ENCODE measurements around the gene ERBB2.

The ERBB2 gene

GRCh38 chr17:39671651-39672521 is 28.0 kb upstream of the ERBB2 start:
- DNase-seq: no peak
- H3K4me3 Mint-ChIP-seq: no peak overlapping the region

GRCh38 chr17:39672522-39673334 is 27.1 kb upstream of the ERBB2 start:
- Mint-ChIP-seq H3K9me3 (no peaks in the 10 kb centered on the region), H3K4me1 (peaks cover 36% of the 10 kb centered on the region), H3K36me3 (ENCODE audit: low read depth) (no peaks in the 10 kb centered on the region), H3K27ac (no peak overlapping the region), H3K4me3 (no peak overlapping the region), H3K27me3 (peaks cover 8% of the 10 kb centered on the region)
- ATAC-seq (no peak), DNase-seq (no peak)

More at GRCh38 chr17:39671651-39672521, 28.0 kb upstream of the ERBB2 start:
- Mint-ChIP-seq H3K9me3 (no peaks in the 10 kb centered on the region), H3K36me3 (ENCODE audit: low read depth) (no peaks in the 10 kb centered on the region), H3K27ac (no peak overlapping the region), H3K27me3 (peaks cover 10% of the 10 kb centered on the region), H3K4me1 (peaks cover 30% of the 10 kb centered on the region)
- no peak for ATAC-seq

- Mint-ChIP-seq H3K36me3 (ENCODE audit: low read depth) (no peaks in the 10 kb centered on the region), H3K27me3 (peaks cover 6% of the 10 kb centered on the region), H3K27ac (no peak overlapping the region), H3K4me3 (no peak overlapping the region), H3K9me3 (no peaks in the 10 kb centered on the region), H3K4me1 (peaks cover 42% of the 10 kb centered on the region)
- DNase-seq: no peak
- ATAC-seq: no peak
Observed at GRCh38 chr17:39673335-39674081, 26.4 kb upstream of the ERBB2 start.

GRCh38 chr17:39674179-39674578 is 25.7 kb upstream of the ERBB2 start:
- H3K27me3 Mint-ChIP-seq: peaks cover 3% of the 10 kb centered on the region
- H3K27ac Mint-ChIP-seq: no peak overlapping the region
- DNase-seq: no peak
- no peaks in the 10 kb centered on the region for H3K9me3 Mint-ChIP-seq
- H3K36me3 Mint-ChIP-seq (ENCODE audit: low read depth): no peaks in the 10 kb centered on the region
- no peak overlapping the region for H3K4me3 Mint-ChIP-seq
- H3K4me1 Mint-ChIP-seq: peaks cover 46% of the 10 kb centered on the region
- ATAC-seq: no peak

DNA sequence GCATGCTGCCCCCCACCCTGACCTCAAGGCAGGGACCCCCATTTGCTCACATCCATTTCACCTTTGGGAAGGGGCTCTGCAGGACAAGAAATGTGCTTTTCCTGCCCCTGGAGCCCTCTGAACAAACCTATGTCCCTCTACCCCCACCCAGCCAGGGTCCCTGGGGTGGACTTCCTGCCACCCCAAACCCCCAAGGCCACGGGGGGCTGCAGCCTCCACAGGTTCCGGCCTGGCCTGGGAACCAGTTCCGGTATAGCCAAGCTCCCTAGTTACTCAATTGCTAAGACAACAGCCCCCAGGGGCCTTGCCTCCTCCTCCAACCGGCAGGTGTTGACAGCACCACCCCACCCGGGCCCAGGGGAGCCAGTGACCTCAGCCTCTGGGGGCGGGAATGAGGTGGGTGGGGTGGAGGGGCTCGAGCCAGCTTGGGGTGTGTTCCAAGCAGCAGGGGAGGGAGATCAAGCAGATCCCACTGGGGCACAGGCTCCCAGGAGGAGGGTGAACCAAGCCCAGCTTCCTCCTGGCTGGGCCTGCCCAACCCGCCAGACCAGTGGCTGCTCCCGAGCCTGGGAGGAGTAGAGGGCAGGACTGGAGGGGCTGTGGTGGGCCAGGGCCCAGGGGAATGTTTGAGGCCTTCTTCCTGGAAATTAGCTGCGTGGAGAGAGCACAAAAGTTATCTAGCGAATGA is 25.0 kb upstream of the ERBB2 start:
- Mint-ChIP-seq H3K4me1 (peaks cover 53% of the 10 kb centered on the region), H3K4me3 (no peak overlapping the region), H3K36me3 (ENCODE audit: low read depth) (peaks cover 2% of the 10 kb centered on the region), H3K9me3 (no peaks in the 10 kb centered on the region), H3K27ac (no peak overlapping the region), H3K27me3 (peaks cover 2% of the 10 kb centered on the region)
- ATAC-seq (no peak), DNase-seq (no peak)

- Mint-ChIP-seq H3K27ac (no peak overlapping the region), H3K4me3 (no peak overlapping the region), H3K4me1 (peaks cover 60% of the 10 kb centered on the region), H3K36me3 (ENCODE audit: low read depth) (peaks cover 2% of the 10 kb centered on the region), H3K9me3 (no peaks in the 10 kb centered on the region), H3K27me3 (no peaks in the 10 kb centered on the region)
- ATAC-seq (no peak), DNase-seq (no peak)
Observed at GRCh38 chr17:39675390-39676082, 24.3 kb upstream of the ERBB2 start.

- Mint-ChIP-seq H3K27ac (no peak overlapping the region), H3K4me3 (no peak overlapping the region), H3K27me3 (no peaks in the 10 kb centered on the region), H3K9me3 (no peaks in the 10 kb centered on the region), H3K4me1 (peaks cover 68% of the 10 kb centered on the region), H3K36me3 (ENCODE audit: low read depth) (peaks cover 2% of the 10 kb centered on the region)
- ATAC-seq (peak; percentile 53), DNase-seq (peak; percentile 50)
Observed at GRCh38 chr17:39676198-39676819, 23.6 kb upstream of the ERBB2 start.

DNA sequence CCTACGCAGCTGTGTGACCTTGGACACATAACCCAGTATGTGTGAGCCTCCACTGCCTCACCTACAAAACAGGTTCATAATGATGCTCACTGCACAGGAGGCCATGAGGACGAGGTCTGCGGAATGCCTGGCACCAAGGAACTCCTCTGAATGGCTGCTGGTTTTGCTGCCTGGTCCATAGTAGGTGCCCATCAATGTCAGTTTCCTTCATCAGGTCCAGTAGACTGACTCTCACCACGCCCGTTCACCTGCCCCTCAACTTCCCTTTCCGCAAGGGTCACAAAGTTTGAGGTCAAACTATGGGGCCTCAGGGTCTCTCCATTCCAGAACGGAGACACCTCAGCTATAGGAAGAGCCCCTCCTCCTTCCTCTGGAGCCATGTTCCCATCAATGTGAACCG is 22.8 kb upstream of the ERBB2 start:
- Mint-ChIP-seq H3K9me3 (no peaks in the 10 kb centered on the region), H3K4me3 (no peak overlapping the region), H3K27ac (peak overlapping the region; percentile 46)

GRCh38 chr17:39677542-39678339 is 22.1 kb upstream of the ERBB2 start:
- Mint-ChIP-seq H3K4me1 (peaks cover 63% of the 10 kb centered on the region), H3K4me3 (no peak overlapping the region), H3K9me3 (no peaks in the 10 kb centered on the region), H3K27me3 (no peaks in the 10 kb centered on the region), H3K27ac (peak overlapping the region; percentile 29), H3K36me3 (ENCODE audit: low read depth) (peaks cover 2% of the 10 kb centered on the region)
- DNase-seq (no peak), ATAC-seq (no peak)

More for the DNA sequence above, 22.8 kb upstream of the ERBB2 start:
- DNase-seq: no peak
- Mint-ChIP-seq H3K36me3 (ENCODE audit: low read depth) (peaks cover 2% of the 10 kb centered on the region), H3K27me3 (no peaks in the 10 kb centered on the region), H3K4me1 (peaks cover 65% of the 10 kb centered on the region)
- no peak for ATAC-seq

DNA sequence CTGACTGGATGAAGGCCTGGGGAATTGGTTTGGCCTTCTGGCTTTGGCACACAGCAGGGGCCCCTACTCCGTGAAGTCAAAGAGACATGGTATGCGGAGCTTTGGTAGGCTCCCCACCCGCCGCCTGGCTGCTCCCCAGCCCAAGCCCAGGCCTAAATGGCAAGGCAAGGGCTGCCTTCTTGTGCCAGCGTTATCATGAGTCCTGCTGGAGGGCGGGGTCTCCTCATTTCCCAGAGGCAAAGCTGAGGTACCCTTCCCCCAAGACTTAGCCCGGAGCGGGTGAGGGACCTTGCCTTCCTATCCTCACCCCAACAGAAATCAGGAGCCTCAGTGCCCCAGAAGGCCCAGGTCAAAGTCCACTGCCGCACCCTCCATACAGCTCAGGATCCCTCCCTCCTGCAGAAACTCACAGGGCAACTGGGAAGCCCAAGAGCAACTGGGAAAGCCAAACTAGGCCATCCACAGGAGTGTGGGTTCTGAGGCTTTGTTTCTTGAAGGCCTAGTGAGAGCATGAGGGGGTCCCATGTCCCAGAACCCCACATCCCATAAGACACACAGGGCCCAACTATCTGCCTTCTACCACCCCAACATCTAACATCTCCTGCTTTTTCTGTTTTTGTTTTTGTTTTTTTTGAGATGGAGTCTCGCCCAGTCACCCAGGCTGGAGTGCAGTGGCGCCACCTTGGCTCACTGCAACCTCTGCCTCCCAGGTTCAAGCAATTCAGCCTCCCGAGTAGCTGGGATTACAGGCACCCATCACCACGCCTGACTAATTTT is 21.3 kb upstream of the ERBB2 start:
- ATAC-seq: no peak
- Mint-ChIP-seq H3K4me1 (peaks cover 63% of the 10 kb centered on the region), H3K9me3 (no peaks in the 10 kb centered on the region), H3K36me3 (ENCODE audit: low read depth) (peaks cover 2% of the 10 kb centered on the region), H3K27me3 (no peaks in the 10 kb centered on the region), H3K4me3 (no peak overlapping the region), H3K27ac (peak overlapping the region; percentile 29)
- DNase-seq: no peak

DNA sequence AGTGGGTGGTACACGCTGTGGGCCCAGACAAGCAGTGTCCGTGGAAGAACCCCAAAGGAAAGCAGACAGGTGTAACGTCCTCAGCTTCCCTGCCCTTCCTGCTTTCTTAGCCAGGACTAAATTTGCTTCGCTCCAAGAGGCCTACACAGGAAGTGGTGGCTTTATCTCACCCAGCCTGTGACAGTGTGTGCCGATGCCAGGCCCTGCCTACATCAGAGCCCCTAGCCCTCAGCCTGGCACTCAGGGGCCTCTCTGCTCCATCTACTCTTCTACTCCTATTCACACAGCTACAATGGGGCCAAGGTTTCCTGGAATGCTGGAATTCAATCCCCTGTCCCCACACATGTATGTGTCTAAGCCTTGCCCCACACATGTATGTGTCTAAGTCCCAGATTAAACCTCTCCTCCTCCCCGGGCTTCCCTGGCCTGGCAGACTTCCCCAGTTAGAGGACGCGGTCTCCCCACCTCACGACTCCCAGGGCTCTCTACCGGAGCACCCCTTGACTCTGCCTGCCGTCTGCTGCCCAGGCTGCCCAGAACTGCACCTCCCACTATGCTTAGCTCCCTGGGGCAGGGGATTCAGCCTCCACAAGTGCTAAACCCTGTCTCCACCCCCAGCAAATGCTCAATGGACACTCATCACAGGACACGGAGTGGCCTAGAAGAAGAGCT is 20.2 kb upstream of the ERBB2 start:
- ATAC-seq (peak; percentile 51), DNase-seq (peak; percentile 40)
- peak overlapping the region; percentile 80 for H3K27ac Mint-ChIP-seq
- peaks cover 63% of the 10 kb centered on the region for H3K4me1 Mint-ChIP-seq
- no peaks in the 10 kb centered on the region for H3K9me3 Mint-ChIP-seq
- no peaks in the 10 kb centered on the region for H3K27me3 Mint-ChIP-seq
- no peak overlapping the region for H3K4me3 Mint-ChIP-seq
- H3K36me3 Mint-ChIP-seq (ENCODE audit: low read depth): peaks cover 2% of the 10 kb centered on the region
